Large intestine (tissue), 3 donors: ENCODE results near the gene RAP2C. TPM values are rescaled to one million over a fixed set of nuclear protein-coding genes. Genes with fewer than 3 reads are reported as not detected.
"Not testable (repeated sequence)": the region's sequence is repeated elsewhere in the genome, so short reads cannot be mapped to it uniquely, and the experiment has no call there.

Source experiments
- DNase-seq, 2 donors: peaks; one replicate each; pipeline versions ENCODE4 v3.0.0 to v3.0.0-alpha.2; 2013
- H3K27ac ChIP-seq: one replicate; pipeline ENCODE4 v1.5.1; 2013; ENCODE audit warnings: low read length
- H3K27me3 ChIP-seq: 2 replicates; pipeline ENCODE4 v1.6.1; 2013; ENCODE audit warnings: low read length; ENCODE audit not compliant: control insufficient read depth, insufficient read depth
- H3K36me3 ChIP-seq: 2 replicates; pipeline ENCODE4 v1.6.1; 2013; ENCODE audit warnings: low read length; ENCODE audit not compliant: control insufficient read depth, insufficient read depth
- H3K4me1 ChIP-seq: one replicate; pipeline ENCODE4 v1.6.1; 2013; ENCODE audit warnings: low read length; ENCODE audit not compliant: control insufficient read depth, insufficient read depth
- H3K4me3 ChIP-seq: one replicate; pipeline ENCODE4 v1.5.1; 2013; ENCODE audit warnings: low read length
- H3K9me3 ChIP-seq: one replicate; pipeline ENCODE4 v1.6.1; 2013; ENCODE audit warnings: mild to moderate bottlenecking, low read depth, low read length, moderate library complexity; ENCODE audit not compliant: control insufficient read depth
- WGBS: methylation state at CpG from one replicate; pipeline ENCODE4 v1.1.5; 2013; ENCODE audit warnings: low lambda C conversion rate; ENCODE audit not compliant: insufficient coverage; 5-methylcytosine and 5-hydroxymethylcytosine counted together
- polyA plus RNA-seq: library from polyadenylated mRNA; unstranded; fragments of 120-200 nt; gene quantifications from one replicate; pipeline ENCODE4 v1.2.1, GENCODE V29; 2013

The RAP2C gene
- polyA plus RNA-seq, 1 donor, result 39.2 TPM

GRCh38 chrX:132173647-132174046 is 45.6 kb downstream of the RAP2C start:
- no peaks in the 10 kb centered on the region for H3K9me3 ChIP-seq
- no peaks in the 10 kb centered on the region for H3K36me3 ChIP-seq
- H3K4me1 ChIP-seq, result no peaks in the 10 kb centered on the region
- no peak overlapping the region for H3K27ac ChIP-seq
- no peak overlapping the region for H3K4me3 ChIP-seq
- no peak for DNase-seq
- no peaks in the 10 kb centered on the region for H3K27me3 ChIP-seq
- WGBS, result no CpG with 5 or more reads among the region's 1 CpG

GRCh38 chrX:132171881-132172280 is 47.4 kb downstream of the RAP2C start:
- Histone ChIP-seq H3K36me3 (no peaks in the 10 kb centered on the region), H3K9me3 (no peaks in the 10 kb centered on the region), H3K27me3 (no peaks in the 10 kb centered on the region), H3K27ac (no peak overlapping the region), H3K4me1 (no peaks in the 10 kb centered on the region), H3K4me3 (no peak overlapping the region)
- DNase-seq, result no peak
- WGBS, result no CpG with 5 or more reads among the region's 3 CpGs

- H3K4me1 ChIP-seq, result no peaks in the 10 kb centered on the region
- no CpG with 5 or more reads among the region's 3 CpGs for WGBS
- peak in 1 of 2 donors; percentile 5 for DNase-seq
- no peaks in the 10 kb centered on the region for H3K9me3 ChIP-seq
- no peaks in the 10 kb centered on the region for H3K27me3 ChIP-seq
- H3K27ac ChIP-seq, result no peak overlapping the region
- no peak overlapping the region for H3K4me3 ChIP-seq
- H3K36me3 ChIP-seq, result no peaks in the 10 kb centered on the region
These were observed 47.8 kb downstream of the RAP2C start for GRCh38 chrX:132171478-132171877.

DNA sequence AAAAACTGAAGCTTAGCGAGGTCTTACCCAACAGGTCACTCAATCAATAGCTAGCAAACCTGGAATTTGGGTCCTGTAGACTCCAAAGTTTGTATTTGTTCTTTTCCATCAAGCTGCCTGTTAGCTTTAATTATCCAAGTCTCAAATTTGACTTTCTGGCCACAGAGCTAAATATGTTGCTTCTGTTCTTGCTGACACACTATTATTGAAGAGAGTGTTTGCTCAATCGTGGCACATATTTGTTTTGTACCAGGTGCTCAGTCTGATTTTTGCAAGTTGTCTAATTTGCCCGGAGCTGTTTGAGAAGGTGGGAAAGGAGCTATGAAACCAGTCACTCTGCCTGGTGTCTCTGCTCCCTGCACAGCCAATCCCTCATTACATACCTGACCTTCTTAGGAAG is 49.7 kb downstream of the RAP2C start:
- Histone ChIP-seq H3K27me3 (no peaks in the 10 kb centered on the region), H3K36me3 (no peaks in the 10 kb centered on the region), H3K4me1 (no peaks in the 10 kb centered on the region), H3K9me3 (no peaks in the 10 kb centered on the region), H3K4me3 (no peak overlapping the region), H3K27ac (no peak overlapping the region)
- WGBS, result no CpG with 5 or more reads among the region's 3 CpGs
- DNase-seq, result no peak

DNA sequence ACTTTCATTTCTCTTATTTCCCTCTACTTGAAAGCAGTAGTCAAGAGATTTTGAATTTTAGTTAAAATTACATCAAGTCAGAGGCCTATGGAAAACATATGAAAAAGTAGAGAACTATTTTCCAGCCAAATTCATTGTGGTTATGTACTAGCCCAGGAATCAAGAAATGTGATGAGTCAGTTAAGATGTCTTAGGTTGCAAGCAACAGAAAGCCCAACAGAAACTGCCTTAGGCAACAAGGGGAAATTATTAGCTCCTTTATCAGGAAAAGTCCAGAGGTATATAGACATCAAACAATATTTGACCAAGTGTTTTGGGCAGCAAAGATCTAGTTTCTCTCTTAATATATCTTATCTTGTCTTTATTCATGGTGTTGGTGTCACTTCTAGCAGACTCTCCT is 53.6 kb downstream of the RAP2C start:
- Histone ChIP-seq H3K9me3 (no peaks in the 10 kb centered on the region), H3K27ac (no peak overlapping the region), H3K4me3 (no peak overlapping the region), H3K36me3 (no peaks in the 10 kb centered on the region), H3K27me3 (no peaks in the 10 kb centered on the region), H3K4me1 (no peaks in the 10 kb centered on the region)
- no peak for DNase-seq

DNA sequence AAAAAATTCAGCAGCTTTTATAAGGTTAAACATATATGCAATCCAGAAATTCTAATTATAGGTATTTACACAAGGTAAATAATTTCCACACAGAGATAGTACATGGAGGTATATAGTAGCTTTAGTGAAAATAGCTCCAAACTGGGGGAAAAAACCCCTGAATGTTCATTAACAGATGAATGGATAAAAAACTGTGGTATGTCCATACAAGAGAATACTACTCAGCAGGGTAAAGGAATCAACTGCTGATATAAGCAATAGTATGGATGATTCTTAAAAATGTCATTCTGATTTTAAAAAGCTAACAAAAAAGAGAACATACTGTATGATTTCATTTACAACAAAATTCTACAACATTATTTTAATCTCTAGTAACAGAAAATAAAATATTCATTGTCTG is 54.2 kb downstream of the RAP2C start:
- DNase-seq, result no peak
- H3K4me1 ChIP-seq, result no peaks in the 10 kb centered on the region
- H3K27me3 ChIP-seq, result no peaks in the 10 kb centered on the region
- no peak overlapping the region for H3K4me3 ChIP-seq
- H3K27ac ChIP-seq, result no peak overlapping the region
- no peaks in the 10 kb centered on the region for H3K36me3 ChIP-seq
- H3K9me3 ChIP-seq, result no peaks in the 10 kb centered on the region

GRCh38 chrX:132163094-132163493 is 56.2 kb downstream of the RAP2C start:
- H3K4me3 ChIP-seq, H3K4me1 ChIP-seq, H3K36me3 ChIP-seq, DNase-seq, H3K9me3 ChIP-seq, H3K27ac ChIP-seq, H3K27me3 ChIP-seq: not testable (repeated sequence)
- WGBS, result no CpG with 5 or more reads among the region's 3 CpGs

DNA sequence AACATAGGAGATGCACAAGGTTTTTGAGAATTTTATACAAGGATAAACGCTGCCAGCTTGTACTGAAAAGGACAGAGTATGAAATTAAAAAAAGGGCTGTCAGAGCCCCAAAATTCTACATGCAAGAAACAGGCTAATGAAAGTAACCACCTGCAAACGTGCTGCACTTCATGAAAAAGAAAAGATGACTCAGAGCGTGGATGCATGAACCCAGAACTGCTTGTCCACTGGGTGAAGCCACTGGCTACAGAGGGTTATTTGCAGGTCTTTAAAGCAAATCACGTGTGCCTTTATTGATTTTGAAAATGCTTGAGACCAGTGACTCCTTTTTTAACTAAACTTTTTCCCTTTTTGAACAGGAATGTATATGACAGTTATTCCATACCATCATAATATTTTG is 66.1 kb downstream of the RAP2C start:
- H3K27me3 ChIP-seq, result no peaks in the 10 kb centered on the region
- no peak for DNase-seq
- H3K36me3 ChIP-seq, result no peaks in the 10 kb centered on the region
- H3K4me3 ChIP-seq, result no peak overlapping the region
- H3K9me3 ChIP-seq, result no peaks in the 10 kb centered on the region
- whole genome bisulfite sequencing, result no CpG with 5 or more reads among the region's 4 CpGs
- no peaks in the 10 kb centered on the region for H3K4me1 ChIP-seq
- H3K27ac ChIP-seq, result no peak overlapping the region

Other genes starting within 250 kb of the RAP2C start
- 9.4 TPM for gene STK26, start 196.1 kb downstream of the RAP2C start, polyA plus RNA-seq
- gene FRMD7, start 91.4 kb downstream of the RAP2C start, polyA plus RNA-seq, result not detected